Stimulated activated CD8-positive, alpha-beta memory T cell treated with anti-CD3 and anti-CD28 coated beads, Interleukin-15, amount 100 ng/mL, for 24 hours (primary cell): Measurements from ENCODE around the gene TBC1D10A.

Experiments used
- DNase-seq: peaks from one replicate; pipeline ENCODE4 v3.0.0-alpha.2; 2020; ENCODE audit warnings: low read depth

The TBC1D10A gene

GRCh38 chr22:30245985-30246813 lies 80.5 kb downstream of the TBC1D10A start, which contains the start of gene LIF:
Gene LIF, minus strand, starts transcription at chr22:30246759. Its CDS starts 64 bp downstream, at chr22:30246695.
- DNase-seq = no peak

- DNase-seq = no peak
Observed at GRCh38 chr22:30245181-30245984, 81.4 kb downstream of the TBC1D10A start.

- no peak for DNase-seq
Observed at GRCh38 chr22:30244641-30245040, 82.1 kb downstream of the TBC1D10A start.

GRCh38 chr22:30244066-30244465 lies 82.7 kb downstream of the TBC1D10A start:
- no peak for DNase-seq

GRCh38 chr22:30243661-30244060 lies 83.1 kb downstream of the TBC1D10A start:
- no peak for DNase-seq
